K562 (cell line): ENCODE results near the gene CHD8. TPM values are rescaled to one million over a fixed set of nuclear protein-coding genes. Genes with fewer than 3 reads are reported as not detected.

ENCODE experiments used
- BRD9 ChIP-seq: fragments of 450-650 bp; IDR thresholded peaks from 2 replicates; pipeline ENCODE4 v1.6.1; 2018; ENCODE audit warnings: low read depth; ENCODE audit not compliant: partially characterized antibody
- CCAR2 ChIP-seq: fragments of 200-400 bp; formaldehyde crosslinking; IDR thresholded peaks from 2 replicates; pipeline ENCODE4 v1.6.1; 2017; ENCODE audit warnings: mild to moderate bottlenecking, low read depth, low read length
- EZH2 ChIP-seq: IDR thresholded peaks from 2 replicates; pipeline ENCODE4 v1.6.1; 2012; ENCODE audit warnings: low read depth, mild to moderate bottlenecking, inconsistent platforms, low read length, borderline replicate concordance
- FOXA3 ChIP-seq, 2 experiments: fragments of 450-650 bp in 1 of 2; sonication (generic) in 1 of 2; formaldehyde crosslinking; IDR thresholded peaks in 1 of 2; conservative IDR thresholded peaks in 1 of 2; 2 replicates each; pipeline versions ENCODE4 v1.4.0 to v1.8.0; 2020 to 2022; ENCODE audit warnings: mild to moderate bottlenecking in 2 of 2, missing genetic modification reagents in 1 of 2
- FOXJ2 ChIP-seq: fragments of 200-800 bp; sonication (Bioruptor generic); IDR thresholded peaks from 2 replicates; pipeline ENCODE4 v1.6.1; 2016; ENCODE audit warnings: missing genetic modification characterization, missing compliant biosample characterization
- FOXK1 ChIP-seq: sonication (generic); formaldehyde crosslinking; IDR thresholded peaks from 2 replicates; pipeline ENCODE4 v1.8.0; 2022; ENCODE audit warnings: missing genetic modification reagents, mild to moderate bottlenecking, borderline replicate concordance
- MECOM ChIP-seq: fragments of 250-450 bp; sonication (Bioruptor Pico); IDR thresholded peaks from 2 replicates; pipeline ENCODE4 v1.8.0; 2022; ENCODE audit warnings: inconsistent platforms
- NEUROD1 ChIP-seq: fragments of 150-350 bp; IDR thresholded peaks from 2 replicates; pipeline ENCODE4 v1.6.1; 2014; ENCODE audit warnings: borderline replicate concordance, low read length, low read depth; ENCODE audit not compliant: partially characterized antibody
- NFIC ChIP-seq: fragments of 450-650 bp; IDR thresholded peaks from 2 replicates; pipeline ENCODE4 v1.6.1; 2017; ENCODE audit warnings: mild to moderate bottlenecking, inconsistent platforms
- NR2C1 ChIP-seq, 2 experiments: fragments of 450-650 bp; IDR thresholded peaks; 2 replicates each; pipeline ENCODE4 v1.6.1; 2017; ENCODE audit warnings: mild to moderate bottlenecking in 2 of 2, antibody characterized with exemption in 1 of 2, inconsistent platforms in 1 of 2, missing compliant biosample characterization in 1 of 2, missing genetic modification characterization in 1 of 2
- NRF1 ChIP-seq, 2 experiments: fragments of 450-650 bp; IDR thresholded peaks in 1 of 2; conservative IDR thresholded peaks in 1 of 2; 2 replicates each; pipeline ENCODE4 v1.6.1; 2014; ENCODE audit warnings: mild to moderate bottlenecking in 2 of 2
- PTTG1 ChIP-seq: fragments of 450-650 bp; IDR thresholded peaks from 2 replicates; pipeline ENCODE4 v1.6.1; 2016; ENCODE audit warnings: low read depth, mild to moderate bottlenecking, missing genetic modification characterization, missing compliant biosample characterization
- RBM14 ChIP-seq: fragments of 200-400 bp; formaldehyde crosslinking; IDR thresholded peaks from 2 replicates; pipeline ENCODE4 v1.6.1; 2018; ENCODE audit warnings: low read depth, mild to moderate bottlenecking, low read length, moderate library complexity, borderline replicate concordance; ENCODE audit not compliant: insufficient read depth
- RBM22 ChIP-seq: fragments of 200-400 bp; formaldehyde crosslinking; IDR thresholded peaks from 2 replicates; pipeline ENCODE4 v1.6.1; 2018; ENCODE audit warnings: low read length, low read depth; ENCODE audit not compliant: poor library complexity, severe bottlenecking
- RCOR1 ChIP-seq, 2 experiments: IDR thresholded peaks; 2 replicates each; pipeline ENCODE4 v1.6.1; 2012; ENCODE audit warnings: low read depth in 2 of 2, low read length in 2 of 2, borderline replicate concordance in 1 of 2, improper control_type of control experiment in 1 of 2
- ZBTB1 ChIP-seq: sonication (generic); formaldehyde crosslinking; IDR thresholded peaks from 2 replicates; pipeline ENCODE4 v1.8.1; 2023; ENCODE audit warnings: missing genetic modification reagents, low read depth, mild to moderate bottlenecking, borderline replicate concordance
- ZKSCAN8 ChIP-seq: fragments of 200-800 bp; sonication (Bioruptor generic); IDR thresholded peaks from 2 replicates; pipeline ENCODE4 v1.6.1; 2016; ENCODE audit warnings: missing genetic modification characterization, missing compliant biosample characterization
- ZNF140 ChIP-seq: fragments of 250-450 bp; sonication (Bioruptor Pico); IDR thresholded peaks from 2 replicates; pipeline ENCODE4 v1.8.0; 2021; ENCODE audit warnings: moderate library complexity, mild to moderate bottlenecking, inconsistent platforms
- ZSCAN32 ChIP-seq: fragments of 450-650 bp; formaldehyde crosslinking; IDR thresholded peaks from 2 replicates; pipeline ENCODE4 v1.4.0; 2020; ENCODE audit warnings: mild to moderate bottlenecking, moderate library complexity
- polyA plus RNA-seq, 8 experiments: library from polyadenylated mRNA; depleted of rRNA in 4 of 8; stranded (reverse) in 5 of 8; unstranded in 3 of 8; fragments of >200 nt; fragmentation: Nextera tagmentation in 2 of 8; fragmentation: Illumina TruSeq in 1 of 8; extraction: Ambion mirVana in 2 of 8; extraction: Trizol in 1 of 8; gene quantifications; 2 replicates each; pipeline versions ENCODE4 v1.2.1 to v1.2.3, GENCODE V29; 2011 to 2014; ENCODE audit warnings: inconsistent platforms in 1 of 8, missing spikeins in 1 of 8
- total RNA-seq, 7 experiments: library from RNA; depleted of rRNA in 6 of 7; stranded (reverse); fragments of >200 nt in 6 of 7; fragmentation: Illumina TruSeq in 2 of 7; extraction: Trizol in 2 of 7; gene quantifications; 2 replicates each; pipeline versions ENCODE4 v1.2.1 to v1.2.3, GENCODE V29; 2011 to 2021; ENCODE audit warnings: low replicate concordance in 1 of 7
- TF ChIP-seq, protein P1 (sequence below): IDR thresholded peaks from 2 replicates; pipeline ENCODE4 v1.6.1; 2012; ENCODE audit warnings: low read depth, low read length, improper control_type of control experiment, borderline replicate concordance
- TF ChIP-seq, protein P2 (sequence below), 2 experiments: fragments of 450-650 bp in 1 of 2; sonication (generic) in 1 of 2; formaldehyde crosslinking in 1 of 2; IDR thresholded peaks in 1 of 2; conservative IDR thresholded peaks in 1 of 2; 2 replicates each; pipeline versions ENCODE4 v1.6.1 to v1.8.1; 2016 to 2023; ENCODE audit warnings: mild to moderate bottlenecking in 2 of 2, moderate library complexity in 2 of 2, inconsistent platforms in 1 of 2, missing genetic modification reagents in 1 of 2
- TF ChIP-seq, protein P3 (sequence below): fragments of 450-650 bp; formaldehyde crosslinking; IDR thresholded peaks from 2 replicates; pipeline ENCODE4 v1.4.0; 2020; ENCODE audit warnings: mild to moderate bottlenecking, moderate library complexity

Gene CHD8
- total and polyA plus RNA-seq, 9 of the 15 experiments (the other 6 are each of a cell fraction or from before 2014, with no cell fraction given) = 11.1 to 51.2 (median 32.8) TPM

DNA sequence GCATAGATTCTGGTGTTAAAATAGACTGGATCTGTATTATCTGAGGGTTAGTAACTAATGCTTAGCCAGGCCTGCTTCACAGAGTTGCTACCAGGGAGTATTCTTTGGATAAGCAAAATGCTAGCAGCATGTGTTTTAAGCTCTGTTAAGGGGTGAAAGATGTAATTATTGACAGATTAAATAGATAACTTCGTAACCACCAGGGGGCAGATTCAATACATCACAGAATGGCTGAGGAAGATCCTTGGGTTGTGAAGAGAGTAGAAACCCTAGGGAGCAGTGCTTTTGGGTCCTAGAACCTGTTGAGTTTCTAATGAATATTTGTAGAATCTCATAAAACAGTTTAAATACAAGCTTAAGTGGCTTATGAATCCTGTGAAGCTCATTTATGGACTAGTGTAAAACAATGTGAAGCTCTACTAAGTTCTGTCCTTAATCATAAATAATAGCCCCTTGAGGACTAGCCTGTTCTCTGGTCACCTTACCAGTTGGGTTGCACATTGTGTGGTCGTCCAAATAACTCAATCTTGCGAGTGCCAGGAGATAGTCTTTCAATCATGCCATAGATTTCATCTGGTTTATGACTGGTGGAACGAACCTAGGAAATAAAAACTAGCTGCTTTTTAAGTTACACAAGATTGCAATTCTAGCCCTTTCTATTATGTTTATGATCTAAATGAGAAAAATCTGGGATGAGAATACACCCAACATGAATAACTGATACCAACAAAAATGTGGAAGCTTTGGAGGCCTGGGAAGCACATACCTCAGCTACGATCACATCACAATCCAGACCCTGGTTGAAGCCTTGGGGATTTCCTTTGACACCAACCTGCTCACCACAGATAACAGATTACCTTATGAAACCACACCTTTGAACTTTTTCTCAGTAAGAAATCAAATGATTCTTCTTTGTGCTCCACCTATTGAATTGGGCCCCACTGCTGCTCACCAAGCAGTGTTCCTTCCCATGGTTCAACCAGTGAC lies 42.9 kb upstream of the CHD8 start (continued):
- TF ChIP-seq FOXK1 (CRISPR knock-in tag) (no peak), RCOR1 (IDR thresholded peaks at IDR 0.05; ENCODE audit: borderline replicate concordance in 1 of 2, low read depth in 2 of 2, low read length in 2 of 2) (no peak), FOXJ2 (tag) (no peak), ZNF140 (CRISPR knock-in tag) (no peak), NRF1 (conservative IDR thresholded peaks at IDR 0.05 in 1 of 2, IDR thresholded peaks at IDR 0.05 in 1 of 2) (no peak), NEUROD1 (no peak), MECOM (CRISPR knock-in tag) (no peak), RBM22 (no peak), NR2C1 (IDR thresholded peaks at IDR 0.05) (no peak), NR2C1 (tag; IDR thresholded peaks at IDR 0.05) (no peak), CCAR2 (no peak), PTTG1 (no peak), RBM14 (no peak), BRD9 (no peak), ZBTB1 (CRISPR knock-in tag) (no peak), ZKSCAN8 (no peak), FOXA3 (CRISPR knock-in tag; conservative IDR thresholded peaks at IDR 0.05 in 1 of 2, IDR thresholded peaks at IDR 0.05 in 1 of 2) (no peak), EZH2 (no peak), ZSCAN32 (CRISPR knock-in tag) (no peak), NFIC (no peak)
- TF ChIP-seq, protein P1, sequence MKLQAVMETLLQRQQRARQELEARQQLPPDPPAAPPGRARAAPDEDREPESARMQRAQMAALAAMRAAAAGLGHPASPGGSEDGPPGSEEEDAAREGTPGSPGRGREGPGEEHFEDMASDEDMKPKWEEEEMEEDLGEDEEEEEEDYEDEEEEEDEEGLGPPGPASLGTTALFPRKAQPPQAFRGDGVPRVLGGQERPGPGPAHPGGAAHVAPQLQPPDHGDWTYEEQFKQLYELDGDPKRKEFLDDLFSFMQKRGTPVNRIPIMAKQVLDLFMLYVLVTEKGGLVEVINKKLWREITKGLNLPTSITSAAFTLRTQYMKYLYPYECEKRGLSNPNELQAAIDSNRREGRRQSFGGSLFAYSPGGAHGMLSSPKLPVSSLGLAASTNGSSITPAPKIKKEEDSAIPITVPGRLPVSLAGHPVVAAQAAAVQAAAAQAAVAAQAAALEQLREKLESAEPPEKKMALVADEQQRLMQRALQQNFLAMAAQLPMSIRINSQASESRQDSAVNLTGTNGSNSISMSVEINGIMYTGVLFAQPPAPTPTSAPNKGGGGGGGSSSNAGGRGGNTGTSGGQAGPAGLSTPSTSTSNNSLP = peak; percentile 51; the same call in 1 of the 2 replicates
- TF ChIP-seq, protein P2, sequence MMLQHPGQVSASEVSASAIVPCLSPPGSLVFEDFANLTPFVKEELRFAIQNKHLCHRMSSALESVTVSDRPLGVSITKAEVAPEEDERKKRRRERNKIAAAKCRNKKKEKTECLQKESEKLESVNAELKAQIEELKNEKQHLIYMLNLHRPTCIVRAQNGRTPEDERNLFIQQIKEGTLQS (IDR thresholded peaks at IDR 0.05) = no peak
- TF ChIP-seq, protein P2 (CRISPR knock-in tag; conservative IDR thresholded peaks at IDR 0.05) = no peak
- TF ChIP-seq, protein P3, sequence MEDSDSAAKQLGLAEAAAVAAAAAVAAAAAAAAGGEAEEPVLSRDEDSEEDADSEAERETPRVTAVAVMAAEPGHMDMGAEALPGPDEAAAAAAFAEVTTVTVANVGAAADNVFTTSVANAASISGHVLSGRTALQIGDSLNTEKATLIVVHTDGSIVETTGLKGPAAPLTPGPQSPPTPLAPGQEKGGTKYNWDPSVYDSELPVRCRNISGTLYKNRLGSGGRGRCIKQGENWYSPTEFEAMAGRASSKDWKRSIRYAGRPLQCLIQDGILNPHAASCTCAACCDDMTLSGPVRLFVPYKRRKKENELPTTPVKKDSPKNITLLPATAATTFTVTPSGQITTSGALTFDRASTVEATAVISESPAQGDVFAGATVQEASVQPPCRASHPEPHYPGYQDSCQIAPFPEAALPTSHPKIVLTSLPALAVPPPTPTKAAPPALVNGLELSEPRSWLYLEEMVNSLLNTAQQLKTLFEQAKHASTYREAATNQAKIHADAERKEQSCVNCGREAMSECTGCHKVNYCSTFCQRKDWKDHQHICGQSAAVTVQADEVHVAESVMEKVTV = 0 out of 2 replicates have a peak, but pooled peaks have one; percentile 38
